ENCODE data around the gene TMEM255B.
A peak's percentile ranks its signal among the peaks of the same experiment; 100 is the strongest.
"Not testable (repeated sequence)": the region's sequence is repeated elsewhere in the genome, so short reads cannot be mapped to it uniquely, and the experiment has no call there.

TMEM255B gene

DNA sequence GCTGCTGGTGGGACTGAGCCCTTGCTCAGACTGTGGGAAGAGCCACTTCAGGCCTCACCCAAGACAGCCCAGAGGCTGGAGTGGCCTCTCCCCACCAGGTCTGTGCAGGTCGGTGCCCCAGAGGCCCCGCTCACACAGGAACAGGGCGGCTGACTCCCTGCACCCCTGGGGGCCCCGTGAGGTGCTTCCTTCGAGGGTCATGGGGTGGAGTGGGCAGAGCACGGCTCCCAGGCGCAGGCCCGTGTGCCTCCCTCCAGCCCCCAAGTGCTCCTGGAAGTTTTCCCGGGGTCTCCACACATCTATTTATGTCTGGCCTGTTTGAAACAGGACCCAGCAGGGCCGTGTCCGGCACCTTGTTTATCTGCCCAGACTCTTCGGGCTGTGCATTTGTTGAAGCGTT is 9.5 kb upstream of the TMEM255B start:
- no peak for DNase-seq (ENCODE audit: low read depth)

DNA sequence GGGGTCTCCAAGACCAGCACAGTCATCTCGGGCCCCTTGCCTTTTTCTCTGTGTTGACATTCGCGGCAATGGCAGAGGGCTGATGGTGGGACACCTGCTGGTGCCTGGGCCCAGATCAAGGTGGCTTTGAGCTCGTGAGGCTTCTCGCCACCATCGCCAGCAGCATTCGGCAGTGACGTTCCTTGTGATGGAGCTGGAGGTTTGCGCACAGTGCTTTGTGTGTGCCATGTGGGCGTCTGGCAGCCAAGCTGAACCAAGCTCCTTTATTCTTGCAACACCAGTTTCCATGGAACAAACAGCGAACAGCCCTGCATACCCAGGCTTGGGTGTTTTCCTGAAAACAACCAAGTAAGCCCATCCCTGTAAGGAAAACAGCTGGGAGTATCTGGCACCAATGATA is 9.1 kb upstream of the TMEM255B start:
- DNase-seq (ENCODE audit: low read depth), result no peak

DNA sequence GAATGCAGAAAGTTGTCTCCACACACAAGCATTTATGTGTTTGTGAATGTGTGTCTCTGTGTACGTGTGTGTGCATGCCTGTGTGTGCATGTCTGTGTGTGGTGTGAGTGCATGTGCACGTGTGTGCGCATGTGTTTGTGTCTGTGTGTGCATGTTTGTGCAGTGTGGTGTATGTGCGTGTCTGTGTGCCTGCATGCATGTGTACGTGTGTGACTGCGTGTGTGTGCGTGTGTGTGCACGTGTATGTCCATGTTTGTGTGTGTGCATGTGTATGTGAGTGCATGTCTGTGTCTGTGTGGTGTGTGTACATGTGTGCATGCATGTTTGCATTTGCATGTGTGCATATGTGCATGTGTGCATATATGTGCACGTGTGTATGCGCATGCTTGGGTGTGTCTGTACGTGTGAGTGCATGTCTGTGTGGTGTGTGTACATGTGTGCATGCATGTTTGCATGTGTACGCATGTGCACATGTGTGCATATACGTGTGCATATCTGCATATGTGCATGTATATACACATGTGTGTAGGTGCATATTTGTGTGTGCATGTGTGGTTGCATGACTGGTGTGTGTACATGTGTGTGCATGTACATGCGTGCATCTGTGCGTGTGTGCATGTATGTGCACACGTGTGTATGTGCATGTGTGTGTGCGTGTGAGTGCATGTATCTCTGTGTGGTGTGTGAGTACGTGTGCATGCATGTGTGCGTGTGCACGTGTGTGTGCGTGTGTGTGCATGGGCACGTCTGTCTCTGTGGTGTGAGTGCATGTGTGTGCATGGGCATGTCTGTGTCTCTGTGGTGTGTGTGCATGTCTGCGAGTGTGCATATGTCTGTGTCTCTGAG is 8.2 kb upstream of the TMEM255B start:
- DNase-seq (ENCODE audit: low read depth), result no peak

DNA sequence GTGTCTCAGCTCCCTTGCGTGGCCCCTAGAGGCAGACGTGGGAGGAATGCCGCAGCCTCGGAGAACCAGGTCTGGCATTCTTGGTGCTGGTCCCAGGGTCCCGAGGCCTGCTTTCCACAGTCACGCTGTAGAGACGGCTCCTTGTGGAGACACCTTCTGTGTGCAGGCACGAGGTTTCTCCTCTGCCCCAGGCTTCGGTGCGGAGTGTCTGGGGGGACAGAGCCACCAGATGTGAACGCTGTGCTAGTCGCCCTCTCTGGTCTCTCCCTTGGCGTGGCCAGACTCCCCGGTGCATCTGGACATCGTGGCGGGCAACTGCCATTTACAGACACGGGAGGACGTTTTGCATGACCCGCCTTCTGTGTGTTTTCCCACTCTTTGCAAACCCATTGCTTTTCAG is 7.5 kb upstream of the TMEM255B start:
- DNase-seq (ENCODE audit: low read depth), result no peak

DNA sequence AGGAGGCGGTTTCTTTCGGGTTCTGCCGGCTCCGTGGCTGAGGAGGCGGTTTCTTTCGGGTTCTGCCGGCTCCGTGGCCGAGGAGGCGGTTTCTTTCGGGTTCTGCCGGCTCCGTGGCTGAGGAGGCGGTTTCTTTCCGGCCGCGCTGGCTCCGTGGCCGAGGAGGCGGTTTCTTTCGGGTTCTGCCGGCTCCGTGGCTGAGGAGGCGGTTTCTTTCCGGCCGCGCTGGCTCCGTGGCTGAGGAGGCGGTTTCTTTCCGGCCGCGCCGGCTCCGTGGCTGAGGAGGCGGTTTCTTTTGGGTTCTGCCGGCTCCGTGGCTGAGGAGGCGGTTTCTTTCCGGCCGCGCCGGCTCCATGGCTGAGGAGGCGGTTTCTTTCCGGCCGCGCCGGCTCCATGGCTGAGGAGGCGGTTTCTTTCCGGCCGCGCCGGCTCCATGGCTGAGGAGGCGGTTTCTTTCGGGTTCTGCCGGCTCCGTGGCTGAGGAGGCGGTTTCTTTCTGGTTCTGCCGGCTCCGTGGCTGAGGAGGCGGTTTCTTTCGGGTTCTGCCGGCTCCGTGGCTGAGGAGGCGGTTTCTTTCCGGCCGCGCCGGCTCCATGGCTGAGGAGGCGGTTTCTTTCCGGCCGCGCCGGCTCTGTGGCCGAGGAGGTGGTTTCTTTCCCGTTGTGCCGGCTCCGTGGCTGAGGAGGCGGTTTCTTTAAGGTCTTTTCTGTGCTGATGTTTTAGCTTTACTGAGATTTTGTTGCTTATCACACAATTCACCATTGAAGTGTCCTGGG is 6.6 kb upstream of the TMEM255B start:
- not testable (repeated sequence) for DNase-seq (ENCODE audit: low read depth)

DNA sequence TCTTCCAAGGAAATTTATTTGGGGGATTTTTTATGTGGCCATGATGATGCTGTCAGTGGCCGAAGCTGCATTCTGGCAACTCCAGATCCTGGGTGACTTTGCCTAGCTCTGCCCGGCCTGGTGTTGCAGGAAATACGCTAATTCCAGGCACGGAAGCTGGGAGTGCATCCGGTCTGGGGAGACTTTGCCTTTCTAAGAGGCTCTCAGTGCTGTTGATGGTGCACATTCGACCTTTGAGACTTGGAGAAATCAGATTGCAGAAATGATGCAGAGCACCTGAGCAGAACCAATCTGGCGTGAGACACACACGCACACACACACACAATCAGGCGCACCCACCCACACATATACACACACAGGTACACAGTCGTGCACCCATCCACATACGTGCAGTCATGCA is 5.9 kb upstream of the TMEM255B start:
- no peak for DNase-seq (ENCODE audit: low read depth)

DNA sequence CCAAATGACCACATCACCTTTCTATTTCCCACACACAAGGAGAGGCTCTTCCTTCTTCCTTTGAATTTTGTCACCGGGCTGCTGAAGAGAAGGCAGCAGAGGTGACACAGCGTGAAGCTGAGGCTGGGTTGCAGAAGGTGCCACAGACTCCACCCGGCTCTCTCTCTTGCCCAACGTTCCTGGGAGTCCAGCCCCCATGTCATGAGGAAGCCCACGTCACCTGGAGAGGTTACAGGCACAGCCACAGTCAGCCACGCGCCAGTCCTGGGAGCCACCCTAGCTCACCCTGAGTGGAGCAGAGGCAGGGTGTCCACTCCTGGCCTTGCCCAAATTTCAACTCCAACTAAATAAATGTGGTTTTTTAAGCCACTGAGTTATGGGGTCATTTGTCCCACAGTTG is 4.8 kb upstream of the TMEM255B start:
- no peak for DNase-seq (ENCODE audit: low read depth)

DNA sequence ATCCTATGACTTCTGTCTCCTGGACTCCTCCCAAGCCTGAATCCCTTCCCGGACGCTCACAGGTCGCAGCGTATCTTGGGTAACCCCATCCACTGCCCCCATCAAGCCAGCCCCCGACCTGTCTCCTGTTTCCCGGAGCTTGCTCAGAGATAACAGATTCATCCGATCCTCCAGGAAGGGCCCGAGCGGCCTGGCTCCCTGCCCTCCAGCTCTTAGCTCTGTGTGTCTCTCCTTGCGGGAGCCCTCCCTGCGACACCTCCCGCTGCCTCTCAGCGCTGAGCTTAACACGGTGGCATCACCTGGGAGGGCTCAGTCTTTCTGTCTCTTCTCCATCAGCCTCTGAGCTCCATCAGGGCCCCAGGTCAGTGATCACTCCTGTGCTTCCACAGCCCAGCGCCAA is 4.3 kb upstream of the TMEM255B start:
- DNase-seq (ENCODE audit: low read depth), result no peak

DNA sequence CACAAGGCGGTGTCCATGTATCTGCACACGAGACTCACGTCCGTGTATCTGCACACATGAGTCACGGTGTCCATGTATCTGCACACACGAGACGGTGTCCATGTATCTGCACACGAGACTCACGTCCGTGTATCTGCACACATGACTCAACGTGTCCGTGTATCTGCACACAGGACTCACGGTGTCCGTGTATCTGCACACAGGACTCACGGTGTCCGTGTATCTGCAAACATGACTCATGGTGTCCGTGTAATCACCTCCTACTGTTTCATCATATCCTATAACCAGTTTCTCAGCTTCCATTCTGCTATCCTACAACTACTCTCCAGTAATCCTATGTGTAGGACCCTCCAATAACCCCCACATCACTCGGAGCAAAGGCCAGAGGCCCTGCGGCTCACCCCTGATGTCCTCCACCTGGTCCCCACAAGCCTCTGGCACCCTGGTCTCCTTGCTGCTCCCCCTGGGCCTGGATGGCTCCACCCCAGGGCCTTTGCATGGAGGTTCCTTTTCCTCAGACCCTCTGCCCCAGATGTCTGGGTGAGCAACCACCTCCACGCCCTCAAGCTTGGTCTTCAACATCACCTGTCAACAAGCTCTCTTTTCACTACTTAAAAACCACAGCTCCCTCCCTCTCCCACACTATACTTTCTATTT is 2.5 kb upstream of the TMEM255B start:
- no peak for DNase-seq (ENCODE audit: low read depth)

DNA sequence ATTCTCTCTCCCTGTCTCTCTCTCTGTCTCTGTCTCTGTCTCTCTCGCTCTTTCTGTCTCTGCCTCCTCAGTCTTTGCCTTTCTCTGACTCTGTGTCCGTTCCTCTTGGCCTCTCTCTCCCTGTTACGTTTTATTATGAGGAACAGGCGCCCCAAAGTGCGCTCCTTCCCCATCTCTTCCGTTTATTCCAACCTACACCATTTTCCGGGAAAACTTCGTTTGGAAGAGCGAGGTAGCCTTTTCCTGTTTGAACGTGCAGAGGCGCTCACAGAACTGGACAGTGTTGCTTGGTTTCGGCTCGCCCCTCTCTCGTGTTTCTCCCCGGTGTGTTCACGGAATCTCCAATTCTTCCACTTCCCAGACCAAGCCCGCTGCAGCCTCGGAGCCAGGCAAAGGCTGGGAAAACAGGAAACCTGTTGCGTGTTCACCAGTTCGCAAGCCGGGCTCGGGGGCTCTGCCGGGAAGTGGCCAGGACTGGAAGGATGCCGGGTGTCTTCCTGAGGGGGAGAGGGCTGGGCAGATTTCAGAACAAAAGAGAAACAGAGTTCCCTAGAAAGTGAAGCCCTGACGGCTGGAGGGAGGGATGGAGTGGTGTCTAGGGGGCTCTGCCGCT is 605 bp downstream of the TMEM255B start:
- DNase-seq (ENCODE audit: low read depth), result no peak

DNA sequence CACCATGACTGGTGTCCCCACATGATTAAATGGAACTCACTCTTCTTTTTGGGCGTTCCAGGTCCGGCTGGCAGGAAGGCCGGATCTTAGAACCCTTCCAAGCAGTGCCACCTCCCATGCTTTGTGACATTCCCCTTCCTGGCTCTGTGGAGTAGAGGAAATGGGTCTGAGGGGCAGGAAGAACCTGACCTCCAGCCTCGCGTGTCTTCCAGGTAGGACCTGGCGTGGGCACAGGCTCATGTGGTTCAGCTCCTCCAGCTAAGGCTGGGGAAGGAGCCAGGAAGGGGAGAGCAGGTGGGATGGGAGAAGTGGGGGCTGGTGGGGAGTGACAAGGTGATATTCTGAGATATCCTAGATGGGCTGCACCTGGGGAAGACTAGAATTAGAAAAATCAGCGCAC is 2.1 kb downstream of the TMEM255B start:
- DNase-seq (ENCODE audit: low read depth), result no peak

DNA sequence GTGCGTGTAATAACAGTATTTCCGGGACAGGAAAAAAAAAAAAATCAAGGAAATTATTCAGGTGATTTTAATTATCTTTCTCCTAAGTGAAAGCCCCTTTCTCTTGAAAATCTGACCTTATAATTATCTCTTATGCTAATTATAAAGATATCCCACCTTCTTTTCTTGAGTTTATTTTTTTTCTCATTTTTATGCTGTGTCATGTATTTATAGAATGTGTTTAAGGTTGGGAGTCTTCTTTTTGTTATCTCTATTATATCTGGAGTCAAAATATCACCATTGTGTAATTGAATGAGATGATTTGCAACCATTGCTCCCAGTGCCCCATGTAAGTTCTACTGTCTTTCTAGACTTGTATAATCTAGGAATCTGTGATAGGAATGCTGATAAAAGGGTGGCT is 3.0 kb downstream of the TMEM255B start:
- no peak for DNase-seq (ENCODE audit: low read depth)

DNA sequence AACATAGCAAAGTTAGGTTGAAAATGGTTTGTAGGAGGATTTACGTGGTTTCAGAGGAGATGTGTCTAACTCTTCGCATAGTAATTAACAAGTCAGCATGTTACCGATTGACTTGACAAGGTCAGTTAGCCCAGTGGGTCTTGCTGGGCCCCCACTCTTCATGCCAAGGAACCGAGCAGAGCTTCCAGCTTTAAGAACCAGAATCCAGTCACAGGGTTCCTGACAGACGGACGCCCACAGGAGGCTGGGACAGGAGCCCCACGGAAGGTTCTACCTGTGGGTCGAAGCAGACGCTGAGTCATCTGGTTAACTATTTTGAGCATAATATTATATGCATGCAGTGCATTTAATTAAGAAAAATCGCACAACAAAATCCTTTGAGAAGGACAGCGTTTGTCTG is 3.5 kb downstream of the TMEM255B start:
- no peak for DNase-seq (ENCODE audit: low read depth)

DNA sequence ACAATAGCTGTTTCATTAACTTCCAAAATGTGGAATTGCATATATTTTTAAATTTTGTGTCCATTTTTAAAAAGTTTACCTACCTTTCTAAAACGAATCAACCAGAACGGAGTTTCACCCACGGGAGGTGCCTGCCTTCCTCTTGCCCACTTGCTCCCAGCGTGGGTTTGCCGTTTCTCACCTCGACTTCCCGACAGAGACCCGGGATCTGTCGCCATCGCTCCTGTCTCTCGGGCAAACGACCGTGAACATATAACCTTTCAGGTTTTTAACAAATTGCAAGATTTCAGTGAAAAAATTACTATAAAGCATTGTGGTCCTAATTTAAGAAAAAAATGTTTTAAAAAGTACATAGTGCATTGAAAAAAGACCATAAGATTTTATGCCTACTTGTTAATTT is 4.2 kb downstream of the TMEM255B start:
- no peak for DNase-seq (ENCODE audit: low read depth)

DNA sequence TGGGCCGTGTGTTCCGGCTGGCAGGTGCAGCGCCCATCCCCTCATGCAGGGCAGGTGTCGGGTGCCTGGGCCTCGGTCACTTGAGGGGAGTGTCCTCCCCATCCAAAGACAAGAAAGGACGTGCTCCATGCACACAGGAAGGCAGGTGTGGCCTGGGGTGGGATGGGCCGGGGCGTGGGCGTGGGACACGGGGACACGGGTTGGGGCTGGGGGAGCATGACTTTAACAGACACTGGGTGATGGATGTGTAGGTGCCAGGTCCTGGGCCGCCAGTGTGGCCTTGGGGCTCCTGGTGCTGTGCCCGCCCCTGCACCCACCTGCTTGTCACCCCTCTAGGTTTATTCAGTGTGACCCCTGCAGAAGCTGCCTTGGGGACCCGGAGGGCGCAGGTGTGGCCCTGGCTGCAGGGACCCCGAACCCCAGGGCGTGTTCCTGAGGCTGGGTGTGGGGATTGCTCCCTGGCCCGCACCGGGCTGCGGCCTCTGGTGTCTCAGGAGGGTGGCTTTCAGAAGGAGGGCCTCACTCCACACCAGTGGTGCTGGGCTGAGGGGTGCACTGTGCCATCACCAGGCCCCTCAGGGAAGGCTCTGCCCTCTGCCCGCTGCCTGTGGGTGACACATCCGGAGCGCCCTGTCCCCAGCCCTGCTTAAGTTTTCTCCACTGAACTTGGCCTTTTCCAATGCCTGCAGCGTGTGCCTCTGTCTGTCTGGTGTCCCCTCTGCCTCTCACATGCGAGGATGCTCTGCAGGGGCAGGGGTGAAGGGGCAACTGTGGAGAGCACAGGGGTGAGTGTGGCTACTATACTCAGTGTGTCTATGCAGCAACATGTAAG is 5.2 kb downstream of the TMEM255B start:
- no peak for DNase-seq (ENCODE audit: low read depth)

DNA sequence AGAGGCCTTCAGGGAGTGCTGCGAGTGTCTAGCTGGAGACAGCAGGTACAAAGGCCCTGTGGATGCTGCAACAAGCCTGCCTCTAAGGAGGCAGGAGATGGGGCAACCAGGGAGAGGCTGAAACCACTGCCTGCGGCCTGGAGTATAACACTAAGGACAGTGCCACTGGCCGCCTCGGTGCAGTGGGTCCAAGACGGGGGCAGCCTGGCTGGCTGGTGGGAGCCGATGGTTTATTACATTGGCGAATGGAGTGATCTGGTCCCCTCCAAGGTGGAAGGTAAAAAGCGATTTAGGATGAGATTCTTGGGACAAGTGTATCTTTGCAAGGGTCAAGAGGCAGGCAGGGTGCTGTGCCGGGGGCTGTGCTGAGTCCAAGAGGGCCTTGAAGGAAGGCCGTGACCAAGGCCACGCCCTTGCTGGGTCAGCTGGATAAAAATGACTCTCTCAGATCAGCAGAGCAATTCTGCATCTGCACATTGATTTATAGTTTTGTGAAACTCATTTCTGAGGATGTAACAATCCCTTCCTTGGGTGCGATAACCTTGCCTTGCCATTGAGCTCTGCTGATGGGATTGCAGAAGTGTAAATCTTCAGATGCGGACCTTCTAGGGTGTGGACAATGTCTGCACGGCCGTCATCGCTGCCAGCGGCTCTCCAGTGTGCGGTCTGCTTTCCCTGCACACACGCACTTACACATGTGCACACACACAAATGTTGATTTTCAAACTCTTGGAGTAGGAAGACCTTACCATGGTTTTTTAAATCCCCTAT is 6.0 kb downstream of the TMEM255B start:
- DNase-seq (ENCODE audit: low read depth), result no peak

DNA sequence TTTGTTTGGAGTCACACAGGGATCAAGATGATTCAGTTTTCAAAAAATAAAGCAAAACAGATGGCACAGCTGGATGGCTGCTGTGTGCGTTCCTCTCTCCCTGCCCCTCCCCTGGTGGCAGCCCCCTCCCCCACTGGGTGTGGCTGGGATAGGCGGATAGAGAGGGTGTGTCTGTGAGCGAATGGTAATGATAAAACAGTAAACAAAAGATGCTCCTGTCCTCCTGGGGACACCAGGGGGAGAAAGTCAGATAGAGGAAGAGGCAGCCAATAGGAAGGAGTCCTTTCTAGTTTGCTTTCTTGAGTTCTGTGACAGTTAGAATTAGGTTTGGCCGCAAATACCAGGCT is 6.5 kb downstream of the TMEM255B start:
- peak; percentile 27 for DNase-seq (ENCODE audit: low read depth)

DNA sequence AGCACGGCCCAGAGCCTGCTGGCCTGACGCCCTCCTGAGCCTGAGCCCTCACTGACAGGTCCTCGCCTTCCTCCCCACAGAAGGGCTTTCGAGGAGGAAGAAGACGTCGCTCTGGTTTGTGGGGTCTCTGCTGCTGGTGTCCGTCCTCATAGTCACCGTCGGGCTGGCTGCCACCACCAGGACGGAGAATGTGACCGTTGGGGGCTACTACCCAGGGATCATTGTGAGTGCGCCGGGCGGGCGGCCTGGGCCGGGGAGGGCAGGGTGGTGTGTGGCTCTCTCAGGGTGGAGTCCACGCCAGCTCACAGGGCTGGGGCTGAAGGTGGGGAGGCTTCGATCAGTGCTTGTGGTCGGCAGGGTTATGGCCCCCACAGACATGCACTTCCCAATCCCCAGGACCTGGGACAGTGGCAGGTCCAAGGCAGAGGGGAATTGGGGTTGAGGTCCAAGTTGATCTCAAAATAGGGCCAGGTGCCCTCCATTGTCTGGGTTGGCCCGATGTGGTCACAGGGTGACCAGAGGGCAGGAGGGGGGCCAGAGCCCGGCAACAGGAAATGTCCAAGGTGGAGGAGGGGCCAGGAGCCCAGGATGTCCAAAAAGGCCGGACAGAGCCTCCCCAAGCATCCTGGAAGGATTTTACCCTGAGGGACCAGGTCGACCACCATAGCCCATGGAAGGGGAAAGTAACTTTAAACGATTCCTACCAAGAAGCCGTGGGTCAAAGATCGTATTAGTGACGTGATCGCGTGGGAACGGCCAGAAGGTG is 7.2 kb downstream of the TMEM255B start:
- DNase-seq (ENCODE audit: low read depth), result no peak

DNA sequence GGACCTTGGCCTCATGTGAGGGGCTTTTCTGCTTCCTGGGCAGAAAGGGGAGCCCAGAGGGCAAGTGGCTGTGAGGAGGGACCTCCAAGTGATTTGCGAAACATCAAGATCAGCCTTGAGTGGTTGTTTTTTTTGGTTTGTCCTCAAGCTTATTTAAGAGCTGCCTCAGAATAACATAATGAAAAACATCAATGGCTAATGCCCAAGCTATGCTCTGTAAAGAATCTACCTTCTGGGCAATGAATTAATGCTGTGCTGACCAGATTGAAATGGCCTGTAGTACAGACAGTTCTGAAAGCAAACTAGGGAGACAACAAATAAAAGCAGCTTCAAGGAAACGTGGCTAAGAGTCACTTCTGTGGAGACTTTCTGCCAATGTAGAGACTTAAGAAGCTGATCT is 8.3 kb downstream of the TMEM255B start:
- DNase-seq (ENCODE audit: low read depth), result peak; percentile 38
